ENCODE data around the gene AURKA. TPM values are rescaled to one million over a fixed set of nuclear protein-coding genes. Genes with fewer than 3 reads are reported as not detected.

AURKA gene
- 9.4 TPM for total RNA-seq

GRCh38 chr20:56392132-56392880, at the start of gene AURKA, which contains the start of gene CSTF1:
Gene AURKA, minus strand, starts transcription at chr20:56392215. Its CDS starts 4,018 bp downstream, at chr20:56388197.
Gene CSTF1, plus strand, starts transcription at chr20:56392645. Its CDS starts 2,908 bp downstream, at chr20:56395553.
- Histone ChIP-seq H3K4me1 (ENCODE audit: control insufficient read depth in 3 of 3, insufficient read depth in 3 of 3, low read length in 3 of 3) (peaks cover 22 to 33% (median 27%) of the 10 kb centered on the region in 3 donors), H3K36me3 (ENCODE audit: control insufficient read depth in 3 of 3, insufficient read depth in 3 of 3, low read length in 3 of 3) (peaks cover 11 to 19% (median 16%) of the 10 kb centered on the region in 3 donors), H3K27ac (ENCODE audit: low read depth, low read length) (peak within 1 kb of the TSS; percentile 92), H3K4me3 (ENCODE audit: low read length in 3 of 3) (peak within 1 kb of the TSS; percentile 95 to 98 (median 98)), H3K27me3 (ENCODE audit: control insufficient read depth in 3 of 3, insufficient read depth in 3 of 3, low read length in 3 of 3) (no peaks in the 10 kb centered on the region), H3K9ac (ENCODE audit: low read depth in 1 of 3, low read length in 3 of 3) (peak within 1 kb of the TSS; percentile 92 to 96 (median 96)), H3K9me3 (ENCODE audit: control insufficient read depth in 3 of 3, low read length in 3 of 3) (no peaks in the 10 kb centered on the region)

- peaks cover 2 to 13% (median 3%) of the 10 kb centered on the region in 3 donors for H3K27me3 ChIP-seq (ENCODE audit: control insufficient read depth in 3 of 3, insufficient read depth in 3 of 3, low read length in 3 of 3)
- no peak overlapping the region for H3K9ac ChIP-seq (ENCODE audit: low read depth in 1 of 3, low read length in 3 of 3)
- H3K36me3 ChIP-seq (ENCODE audit: control insufficient read depth in 3 of 3, insufficient read depth in 3 of 3, low read length in 3 of 3), result no peaks in the 10 kb centered on the region
- no peak overlapping the region for H3K4me3 ChIP-seq (ENCODE audit: low read length in 3 of 3)
- H3K27ac ChIP-seq (ENCODE audit: low read depth, low read length), result peak overlapping the region; percentile 25
- H3K4me1 ChIP-seq (ENCODE audit: control insufficient read depth in 3 of 3, insufficient read depth in 3 of 3, low read length in 3 of 3), result peaks cover 0 to 2% (median 2%) of the 10 kb centered on the region in 3 donors
- H3K9me3 ChIP-seq (ENCODE audit: control insufficient read depth in 3 of 3, low read length in 3 of 3), result no peaks in the 10 kb centered on the region
Measured at GRCh38 chr20:56440346-56441007, 48.5 kb upstream of the AURKA start.

- Histone ChIP-seq H3K27me3 (ENCODE audit: control insufficient read depth in 3 of 3, insufficient read depth in 3 of 3, low read length in 3 of 3) (peaks cover 0 to 11% (median 2%) of the 10 kb centered on the region in 3 donors), H3K27ac (ENCODE audit: low read depth, low read length) (peak overlapping the region; percentile 25), H3K4me3 (ENCODE audit: low read length in 3 of 3) (no peak overlapping the region), H3K9ac (ENCODE audit: low read depth in 1 of 3, low read length in 3 of 3) (no peak overlapping the region), H3K9me3 (ENCODE audit: control insufficient read depth in 3 of 3, low read length in 3 of 3) (no peaks in the 10 kb centered on the region), H3K36me3 (ENCODE audit: control insufficient read depth in 3 of 3, insufficient read depth in 3 of 3, low read length in 3 of 3) (no peaks in the 10 kb centered on the region), H3K4me1 (ENCODE audit: control insufficient read depth in 3 of 3, insufficient read depth in 3 of 3, low read length in 3 of 3) (peaks cover 0 to 2% (median 2%) of the 10 kb centered on the region in 3 donors)
Measured at GRCh38 chr20:56439771-56440291, 47.8 kb upstream of the AURKA start.

GRCh38 chr20:56438284-56438683, 46.3 kb upstream of the AURKA start:
- Histone ChIP-seq H3K36me3 (ENCODE audit: control insufficient read depth in 3 of 3, insufficient read depth in 3 of 3, low read length in 3 of 3) (no peaks in the 10 kb centered on the region), H3K27ac (ENCODE audit: low read depth, low read length) (no peak overlapping the region), H3K27me3 (ENCODE audit: control insufficient read depth in 3 of 3, insufficient read depth in 3 of 3, low read length in 3 of 3) (peaks cover 0 to under 1% (median 0%) of the 10 kb centered on the region in 3 donors), H3K9ac (ENCODE audit: low read depth in 1 of 3, low read length in 3 of 3) (no peak overlapping the region), H3K4me1 (ENCODE audit: control insufficient read depth in 3 of 3, insufficient read depth in 3 of 3, low read length in 3 of 3) (peaks cover 0 to 2% (median 2%) of the 10 kb centered on the region in 3 donors), H3K9me3 (ENCODE audit: control insufficient read depth in 3 of 3, low read length in 3 of 3) (no peaks in the 10 kb centered on the region), H3K4me3 (ENCODE audit: low read length in 3 of 3) (no peak overlapping the region)

GRCh38 chr20:56437196-56437960, 45.4 kb upstream of the AURKA start:
- Histone ChIP-seq H3K27me3 (ENCODE audit: control insufficient read depth in 3 of 3, insufficient read depth in 3 of 3, low read length in 3 of 3) (peaks cover 0 to 3% (median 0%) of the 10 kb centered on the region in 3 donors), H3K4me1 (ENCODE audit: control insufficient read depth in 3 of 3, insufficient read depth in 3 of 3, low read length in 3 of 3) (peaks cover 0 to 2% (median 2%) of the 10 kb centered on the region in 3 donors), H3K27ac (ENCODE audit: low read depth, low read length) (no peak overlapping the region), H3K36me3 (ENCODE audit: control insufficient read depth in 3 of 3, insufficient read depth in 3 of 3, low read length in 3 of 3) (no peaks in the 10 kb centered on the region), H3K4me3 (ENCODE audit: low read length in 3 of 3) (no peak overlapping the region), H3K9me3 (ENCODE audit: control insufficient read depth in 3 of 3, low read length in 3 of 3) (no peaks in the 10 kb centered on the region), H3K9ac (ENCODE audit: low read depth in 1 of 3, low read length in 3 of 3) (no peak overlapping the region)

DNA sequence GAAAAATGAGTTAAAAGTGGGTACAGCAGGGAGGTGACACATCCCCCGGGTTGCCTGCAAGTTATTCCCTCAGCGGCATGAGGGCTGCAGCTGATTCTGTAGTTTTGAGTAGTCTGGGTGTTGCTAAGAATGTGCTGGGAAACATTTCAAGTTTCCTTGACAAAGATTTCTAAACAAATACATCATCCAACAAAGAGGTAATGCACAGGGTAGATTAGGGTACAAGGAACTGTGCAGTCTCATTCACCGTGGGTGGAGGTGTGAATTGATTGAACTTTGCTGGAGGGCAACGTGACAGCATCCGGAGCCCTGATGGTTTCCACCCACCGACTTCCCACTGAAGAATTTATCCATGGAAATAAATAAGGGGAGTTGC, 41.9 kb upstream of the AURKA start:
- Histone ChIP-seq H3K9me3 (ENCODE audit: control insufficient read depth in 3 of 3, low read length in 3 of 3) (no peaks in the 10 kb centered on the region), H3K27me3 (ENCODE audit: control insufficient read depth in 3 of 3, insufficient read depth in 3 of 3, low read length in 3 of 3) (peaks cover 0 to 3% (median 0%) of the 10 kb centered on the region in 3 donors), H3K4me3 (ENCODE audit: low read length in 3 of 3) (no peak overlapping the region), H3K27ac (ENCODE audit: low read depth, low read length) (no peak overlapping the region), H3K9ac (ENCODE audit: low read depth in 1 of 3, low read length in 3 of 3) (no peak overlapping the region), H3K36me3 (ENCODE audit: control insufficient read depth in 3 of 3, insufficient read depth in 3 of 3, low read length in 3 of 3) (no peaks in the 10 kb centered on the region), H3K4me1 (ENCODE audit: control insufficient read depth in 3 of 3, insufficient read depth in 3 of 3, low read length in 3 of 3) (no peaks in the 10 kb centered on the region)

GRCh38 chr20:56433221-56433879, 41.3 kb upstream of the AURKA start:
- Histone ChIP-seq H3K27ac (ENCODE audit: low read depth, low read length) (no peak overlapping the region), H3K9ac (ENCODE audit: low read depth in 1 of 3, low read length in 3 of 3) (no peak overlapping the region)

GRCh38 chr20:56431471-56431870, 39.5 kb upstream of the AURKA start:
- Histone ChIP-seq H3K27me3 (ENCODE audit: control insufficient read depth in 3 of 3, insufficient read depth in 3 of 3, low read length in 3 of 3) (peaks cover 0 to 3% (median 0%) of the 10 kb centered on the region in 3 donors), H3K4me3 (ENCODE audit: low read length in 3 of 3) (no peak overlapping the region), H3K4me1 (ENCODE audit: control insufficient read depth in 3 of 3, insufficient read depth in 3 of 3, low read length in 3 of 3) (no peaks in the 10 kb centered on the region)

More at GRCh38 chr20:56433221-56433879, 41.3 kb upstream of the AURKA start:
- Histone ChIP-seq H3K4me1 (ENCODE audit: control insufficient read depth in 3 of 3, insufficient read depth in 3 of 3, low read length in 3 of 3) (no peaks in the 10 kb centered on the region), H3K9me3 (ENCODE audit: control insufficient read depth in 3 of 3, low read length in 3 of 3) (no peaks in the 10 kb centered on the region), H3K27me3 (ENCODE audit: control insufficient read depth in 3 of 3, insufficient read depth in 3 of 3, low read length in 3 of 3) (peaks cover 0 to 3% (median 0%) of the 10 kb centered on the region in 3 donors), H3K36me3 (ENCODE audit: control insufficient read depth in 3 of 3, insufficient read depth in 3 of 3, low read length in 3 of 3) (no peaks in the 10 kb centered on the region), H3K4me3 (ENCODE audit: low read length in 3 of 3) (no peak overlapping the region)

GRCh38 chr20:56430957-56431356, 38.9 kb upstream of the AURKA start:
- H3K9ac ChIP-seq (ENCODE audit: low read depth in 1 of 3, low read length in 3 of 3), result no peak overlapping the region
- H3K9me3 ChIP-seq (ENCODE audit: control insufficient read depth in 3 of 3, low read length in 3 of 3), result no peaks in the 10 kb centered on the region
- H3K4me3 ChIP-seq (ENCODE audit: low read length in 3 of 3), result no peak overlapping the region
- H3K36me3 ChIP-seq (ENCODE audit: control insufficient read depth in 3 of 3, insufficient read depth in 3 of 3, low read length in 3 of 3), result no peaks in the 10 kb centered on the region
- peaks cover 0 to 3% (median 0%) of the 10 kb centered on the region in 3 donors for H3K27me3 ChIP-seq (ENCODE audit: control insufficient read depth in 3 of 3, insufficient read depth in 3 of 3, low read length in 3 of 3)
- H3K4me1 ChIP-seq (ENCODE audit: control insufficient read depth in 3 of 3, insufficient read depth in 3 of 3, low read length in 3 of 3), result no peaks in the 10 kb centered on the region
- H3K27ac ChIP-seq (ENCODE audit: low read depth, low read length), result no peak overlapping the region

More at GRCh38 chr20:56431471-56431870, 39.5 kb upstream of the AURKA start:
- Histone ChIP-seq H3K36me3 (ENCODE audit: control insufficient read depth in 3 of 3, insufficient read depth in 3 of 3, low read length in 3 of 3) (no peaks in the 10 kb centered on the region), H3K9ac (ENCODE audit: low read depth in 1 of 3, low read length in 3 of 3) (no peak overlapping the region), H3K9me3 (ENCODE audit: control insufficient read depth in 3 of 3, low read length in 3 of 3) (no peaks in the 10 kb centered on the region), H3K27ac (ENCODE audit: low read depth, low read length) (no peak overlapping the region)
